Fibroblast of skin of left quadriceps (primary cell): Measurements from ENCODE around the gene GRK5.
"Not testable (repeated sequence)": the region's sequence is repeated elsewhere in the genome, so short reads cannot be mapped to it uniquely, and the experiment has no call there.

ENCODE experiments used
- DNase-seq, 2 experiments: peaks; one replicate each; pipeline ENCODE4 v3.0.0-alpha.2; 2013; ENCODE audit warnings: low read depth in 2 of 2

GRK5 gene

GRCh38 chr10:119207366-119207666 lies at the start of gene GRK5:
Gene GRK5, plus strand, starts transcription at chr10:119207571. Its CDS starts 347 bp downstream, at chr10:119207918.
- peak; percentile 94 to 95 for DNase-seq

- DNase-seq, result no peak
Observed at GRCh38 chr10:119159332-119159731, 48.0 kb upstream of the GRK5 start.

GRCh38 chr10:119161680-119162451 lies 45.5 kb upstream of the GRK5 start:
- no peak for DNase-seq

GRCh38 chr10:119162452-119163092 lies 44.8 kb upstream of the GRK5 start:
- no peak for DNase-seq

GRCh38 chr10:119165171-119166117 lies 41.9 kb upstream of the GRK5 start, which contains the start of gene SFXN4:
Gene SFXN4, minus strand, starts transcription at chr10:119165714. Its CDS starts 67 bp downstream, at chr10:119165647.
- DNase-seq, result no peak

GRCh38 chr10:119166118-119166500 lies 41.3 kb upstream of the GRK5 start:
- DNase-seq, result no peak

- no peak for DNase-seq
Observed at GRCh38 chr10:119166564-119166963, 40.8 kb upstream of the GRK5 start.

GRCh38 chr10:119167041-119167440 lies 40.3 kb upstream of the GRK5 start:
- DNase-seq, result no peak

GRCh38 chr10:119174109-119174508 lies 33.3 kb upstream of the GRK5 start:
- DNase-seq, result no peak

- DNase-seq, result no peak
Observed at GRCh38 chr10:119176166-119176565, 31.2 kb upstream of the GRK5 start.

GRCh38 chr10:119177708-119178371 lies 29.5 kb upstream of the GRK5 start:
- no peak for DNase-seq

GRCh38 chr10:119178372-119179119 lies 28.8 kb upstream of the GRK5 start, which contains the start of gene PRDX3:
Gene PRDX3, minus strand, starts transcription at chr10:119178812. Its CDS starts 22 bp downstream, at chr10:119178790.
- peak; percentile 75 for DNase-seq

- DNase-seq, result not testable (repeated sequence)
Observed at GRCh38 chr10:119180850-119181400, 26.4 kb upstream of the GRK5 start.

GRCh38 chr10:119183664-119184412 lies 23.5 kb upstream of the GRK5 start:
- DNase-seq, result no peak

GRCh38 chr10:119189811-119190282 lies 17.5 kb upstream of the GRK5 start:
- DNase-seq, result no peak

GRCh38 chr10:119190353-119190752 lies 17.0 kb upstream of the GRK5 start:
- DNase-seq, result peak; percentile 91 to 93

- DNase-seq, result no peak
Observed at GRCh38 chr10:119190954-119191785, 16.2 kb upstream of the GRK5 start.

GRCh38 chr10:119191881-119192280 lies 15.5 kb upstream of the GRK5 start:
- no peak for DNase-seq

GRCh38 chr10:119197921-119198320 lies 9.4 kb upstream of the GRK5 start:
- no peak for DNase-seq
